ENCODE data around the gene HSD17B12. TPM values are rescaled to one million over a fixed set of nuclear protein-coding genes. Genes with fewer than 3 reads are reported as not detected.

Gene HSD17B12
- total RNA-seq, 1 donor from 2014 or later: 40.7 TPM

DNA sequence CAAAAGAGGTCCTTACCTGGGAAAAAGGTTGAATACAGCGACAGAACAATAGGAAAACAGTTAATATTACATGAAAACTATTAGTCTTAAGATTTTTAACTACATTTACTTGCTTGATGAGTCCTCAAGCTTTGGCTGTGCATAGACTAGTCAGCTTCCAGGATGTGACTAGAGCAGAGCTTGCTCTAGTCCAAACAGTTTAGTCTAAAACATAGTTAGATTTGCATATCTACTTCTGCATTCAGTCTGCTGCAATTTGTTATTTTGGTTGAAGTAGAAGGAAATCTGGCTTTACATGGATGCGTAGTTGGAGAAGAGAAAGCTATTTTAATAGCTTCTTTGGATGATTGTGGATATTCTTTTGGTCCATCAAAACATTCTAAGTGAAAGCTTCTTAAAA, 104.8 kb downstream of the HSD17B12 start:
- Histone ChIP-seq H3K9me3 (ENCODE audit: control insufficient read depth in 3 of 3, low read length in 3 of 3) (no peaks in the 10 kb centered on the region), H3K4me3 (ENCODE audit: low read length in 3 of 3) (no peak overlapping the region), H3K4me1 (ENCODE audit: control insufficient read depth in 3 of 3, insufficient read depth in 3 of 3, low read length in 3 of 3) (peaks cover 0 to 11% (median 9%) of the 10 kb centered on the region in 3 donors), H3K9ac (ENCODE audit: low read depth in 1 of 3, low read length in 3 of 3) (no peak overlapping the region), H3K36me3 (ENCODE audit: control insufficient read depth in 3 of 3, insufficient read depth in 3 of 3, low read length in 3 of 3) (no peaks in the 10 kb centered on the region), H3K27me3 (ENCODE audit: control insufficient read depth in 3 of 3, insufficient read depth in 3 of 3, low read length in 3 of 3) (no peaks in the 10 kb centered on the region), H3K27ac (ENCODE audit: low read depth, low read length) (no peak overlapping the region)

DNA sequence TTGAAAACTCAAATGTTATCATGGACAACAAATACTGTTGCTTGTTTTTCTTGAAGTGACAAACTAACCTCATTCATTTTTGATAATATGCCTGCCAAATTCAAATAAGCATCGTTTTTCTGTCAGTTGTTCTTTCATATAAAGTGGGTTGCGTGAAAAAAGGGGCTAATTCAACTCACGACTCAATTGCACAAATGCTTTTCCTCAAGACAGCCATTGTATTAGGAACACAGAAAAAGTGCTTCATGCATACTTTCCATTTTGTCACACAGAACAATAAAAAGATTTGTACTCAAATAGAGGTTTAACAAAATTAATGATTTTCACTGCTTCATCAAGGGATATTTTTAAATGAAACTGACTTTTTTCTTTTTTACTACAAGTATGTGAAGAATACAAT, 105.5 kb downstream of the HSD17B12 start:
- H3K9ac ChIP-seq (ENCODE audit: low read depth in 1 of 3, low read length in 3 of 3): no peak overlapping the region
- H3K27ac ChIP-seq (ENCODE audit: low read depth, low read length): no peak overlapping the region
- no peaks in the 10 kb centered on the region for H3K9me3 ChIP-seq (ENCODE audit: control insufficient read depth in 3 of 3, low read length in 3 of 3)
- H3K4me3 ChIP-seq (ENCODE audit: low read length in 3 of 3): no peak overlapping the region
- H3K27me3 ChIP-seq (ENCODE audit: control insufficient read depth in 3 of 3, insufficient read depth in 3 of 3, low read length in 3 of 3): no peaks in the 10 kb centered on the region
- no peaks in the 10 kb centered on the region for H3K36me3 ChIP-seq (ENCODE audit: control insufficient read depth in 3 of 3, insufficient read depth in 3 of 3, low read length in 3 of 3)
- peaks cover 0 to 13% (median 10%) of the 10 kb centered on the region in 3 donors for H3K4me1 ChIP-seq (ENCODE audit: control insufficient read depth in 3 of 3, insufficient read depth in 3 of 3, low read length in 3 of 3)

GRCh38 chr11:43787824-43788223, 107.3 kb downstream of the HSD17B12 start:
- Histone ChIP-seq H3K4me3 (ENCODE audit: low read length in 3 of 3) (no peak overlapping the region), H3K36me3 (ENCODE audit: control insufficient read depth in 3 of 3, insufficient read depth in 3 of 3, low read length in 3 of 3) (no peaks in the 10 kb centered on the region), H3K9me3 (ENCODE audit: control insufficient read depth in 3 of 3, low read length in 3 of 3) (no peaks in the 10 kb centered on the region), H3K4me1 (ENCODE audit: control insufficient read depth in 3 of 3, insufficient read depth in 3 of 3, low read length in 3 of 3) (peaks cover 0 to 13% (median 10%) of the 10 kb centered on the region in 3 donors), H3K9ac (ENCODE audit: low read depth in 1 of 3, low read length in 3 of 3) (no peak overlapping the region), H3K27me3 (ENCODE audit: control insufficient read depth in 3 of 3, insufficient read depth in 3 of 3, low read length in 3 of 3) (no peaks in the 10 kb centered on the region), H3K27ac (ENCODE audit: low read depth, low read length) (no peak overlapping the region)

DNA sequence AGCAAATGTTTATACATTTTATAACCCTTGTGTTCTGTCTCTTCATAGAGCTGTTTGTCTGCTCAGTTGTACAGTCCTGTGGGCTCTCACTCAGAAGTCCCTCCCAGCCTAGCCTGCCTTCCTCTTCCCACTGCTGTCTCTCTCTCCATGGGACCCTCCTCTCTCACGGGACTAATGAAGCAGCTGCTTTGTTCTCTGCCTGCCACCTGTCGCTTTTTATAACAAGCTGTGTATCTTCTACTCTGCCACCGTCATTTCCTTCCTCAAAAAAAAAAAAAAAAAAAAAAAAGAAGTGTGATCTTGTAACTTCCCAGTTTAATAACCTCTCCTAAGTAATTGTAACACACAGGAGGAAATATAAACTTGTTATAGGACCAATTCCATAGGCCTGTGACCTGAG, 107.9 kb downstream of the HSD17B12 start:
- H3K36me3 ChIP-seq (ENCODE audit: control insufficient read depth in 3 of 3, insufficient read depth in 3 of 3, low read length in 3 of 3): no peaks in the 10 kb centered on the region
- H3K27ac ChIP-seq (ENCODE audit: low read depth, low read length): no peak overlapping the region
- H3K27me3 ChIP-seq (ENCODE audit: control insufficient read depth in 3 of 3, insufficient read depth in 3 of 3, low read length in 3 of 3): no peaks in the 10 kb centered on the region
- no peak overlapping the region for H3K4me3 ChIP-seq (ENCODE audit: low read length in 3 of 3)
- H3K9me3 ChIP-seq (ENCODE audit: control insufficient read depth in 3 of 3, low read length in 3 of 3): no peaks in the 10 kb centered on the region
- H3K9ac ChIP-seq (ENCODE audit: low read depth in 1 of 3, low read length in 3 of 3): no peak overlapping the region
- H3K4me1 ChIP-seq (ENCODE audit: control insufficient read depth in 3 of 3, insufficient read depth in 3 of 3, low read length in 3 of 3): peaks cover 0 to 13% (median 10%) of the 10 kb centered on the region in 3 donors

DNA sequence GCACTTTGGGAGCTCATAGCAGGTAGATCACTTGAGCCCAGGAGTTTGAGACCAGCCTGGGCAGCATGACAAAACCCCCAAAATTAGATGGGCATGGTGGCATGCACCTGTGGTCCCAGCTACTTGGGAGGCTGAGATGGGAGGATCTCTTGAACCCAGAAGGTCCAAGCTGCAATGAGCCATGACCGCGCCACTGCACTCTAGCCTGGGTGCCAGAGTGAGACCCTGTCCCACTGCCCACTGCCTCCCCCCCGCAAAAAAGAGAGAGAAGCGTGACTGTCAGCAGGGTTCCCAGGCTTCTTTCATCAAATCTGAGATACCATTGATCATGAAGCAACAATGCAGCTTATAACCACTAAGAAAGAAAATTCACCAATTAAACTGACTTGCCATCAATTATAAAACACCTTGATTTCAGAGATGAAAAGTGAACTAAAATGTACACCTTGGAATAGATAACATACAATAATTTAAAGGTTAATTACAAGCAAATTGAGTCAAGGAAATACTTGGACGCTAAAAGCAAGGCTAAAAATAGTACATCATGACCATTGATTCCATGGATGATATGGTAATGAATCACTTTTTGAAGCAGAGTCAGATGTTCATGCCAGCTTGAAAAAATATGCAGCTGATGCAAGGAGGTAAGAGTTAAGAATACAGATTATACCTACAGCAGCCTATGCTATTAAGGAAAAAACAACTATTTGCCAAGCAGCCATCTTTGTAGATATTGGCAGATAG, 109.3 kb downstream of the HSD17B12 start:
- Histone ChIP-seq H3K4me1 (ENCODE audit: control insufficient read depth in 3 of 3, insufficient read depth in 3 of 3, low read length in 3 of 3) (peaks cover 0 to 13% (median 10%) of the 10 kb centered on the region in 3 donors), H3K9ac (ENCODE audit: low read depth in 1 of 3, low read length in 3 of 3) (no peak overlapping the region), H3K27ac (ENCODE audit: low read depth, low read length) (no peak overlapping the region), H3K36me3 (ENCODE audit: control insufficient read depth in 3 of 3, insufficient read depth in 3 of 3, low read length in 3 of 3) (no peaks in the 10 kb centered on the region), H3K4me3 (ENCODE audit: low read length in 3 of 3) (no peak overlapping the region), H3K9me3 (ENCODE audit: control insufficient read depth in 3 of 3, low read length in 3 of 3) (no peaks in the 10 kb centered on the region), H3K27me3 (ENCODE audit: control insufficient read depth in 3 of 3, insufficient read depth in 3 of 3, low read length in 3 of 3) (no peaks in the 10 kb centered on the region)

DNA sequence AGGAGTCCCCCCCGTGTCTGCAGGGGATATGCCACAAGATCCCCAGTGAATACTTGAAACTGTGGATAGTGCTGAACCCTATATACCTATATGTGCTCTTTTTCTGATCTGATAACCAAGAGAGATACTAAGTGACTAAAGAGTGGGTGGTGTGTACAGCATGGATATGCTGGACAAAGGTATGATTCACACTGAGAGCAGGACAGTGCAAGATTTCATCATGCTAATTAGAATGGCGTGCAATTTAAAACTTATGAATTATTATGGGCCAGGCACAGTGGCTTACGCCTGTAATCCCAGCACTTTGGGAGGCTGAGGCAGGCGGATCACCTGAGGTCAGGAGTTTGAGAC, 109.9 kb downstream of the HSD17B12 start:
- H3K9me3 ChIP-seq (ENCODE audit: control insufficient read depth in 3 of 3, low read length in 3 of 3): no peaks in the 10 kb centered on the region
- H3K36me3 ChIP-seq (ENCODE audit: control insufficient read depth in 3 of 3, insufficient read depth in 3 of 3, low read length in 3 of 3): no peaks in the 10 kb centered on the region
- no peak overlapping the region for H3K27ac ChIP-seq (ENCODE audit: low read depth, low read length)
- no peak overlapping the region for H3K9ac ChIP-seq (ENCODE audit: low read depth in 1 of 3, low read length in 3 of 3)
- peaks cover 0 to 13% (median 10%) of the 10 kb centered on the region in 3 donors for H3K4me1 ChIP-seq (ENCODE audit: control insufficient read depth in 3 of 3, insufficient read depth in 3 of 3, low read length in 3 of 3)
- no peaks in the 10 kb centered on the region for H3K27me3 ChIP-seq (ENCODE audit: control insufficient read depth in 3 of 3, insufficient read depth in 3 of 3, low read length in 3 of 3)
- H3K4me3 ChIP-seq (ENCODE audit: low read length in 3 of 3): no peak overlapping the region

DNA sequence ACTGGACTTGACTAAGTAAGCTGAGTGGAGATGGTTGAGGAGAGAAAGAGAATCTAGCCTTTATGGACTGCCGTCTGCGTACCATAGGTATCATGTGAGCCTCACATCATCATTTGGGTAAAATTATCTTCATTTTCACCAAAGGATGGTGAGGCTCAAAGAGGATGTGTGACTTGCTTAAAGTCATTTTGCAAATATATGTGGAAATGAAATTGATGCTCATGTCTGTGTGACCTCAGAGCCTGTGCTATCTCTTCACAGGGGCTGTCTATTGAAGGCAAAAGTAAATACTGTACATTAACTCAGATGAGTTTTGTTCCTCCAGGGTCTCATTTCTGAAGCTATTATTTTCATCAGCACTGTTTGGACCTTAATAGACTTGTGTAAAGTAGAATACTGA, 116.8 kb downstream of the HSD17B12 start:
- H3K4me3 ChIP-seq (ENCODE audit: low read length in 3 of 3): no peak overlapping the region
- H3K36me3 ChIP-seq (ENCODE audit: control insufficient read depth in 3 of 3, insufficient read depth in 3 of 3, low read length in 3 of 3): peaks cover 0 to 3% (median 0%) of the 10 kb centered on the region in 3 donors
- no peak overlapping the region for H3K9ac ChIP-seq (ENCODE audit: low read depth in 1 of 3, low read length in 3 of 3)
- no peaks in the 10 kb centered on the region for H3K27me3 ChIP-seq (ENCODE audit: control insufficient read depth in 3 of 3, insufficient read depth in 3 of 3, low read length in 3 of 3)
- no peaks in the 10 kb centered on the region for H3K9me3 ChIP-seq (ENCODE audit: control insufficient read depth in 3 of 3, low read length in 3 of 3)
- H3K27ac ChIP-seq (ENCODE audit: low read depth, low read length): no peak overlapping the region
- no peaks in the 10 kb centered on the region for H3K4me1 ChIP-seq (ENCODE audit: control insufficient read depth in 3 of 3, insufficient read depth in 3 of 3, low read length in 3 of 3)

- H3K4me3 ChIP-seq (ENCODE audit: low read length in 3 of 3): no peak overlapping the region
- H3K9me3 ChIP-seq (ENCODE audit: control insufficient read depth in 3 of 3, low read length in 3 of 3): no peaks in the 10 kb centered on the region
- H3K36me3 ChIP-seq (ENCODE audit: control insufficient read depth in 3 of 3, insufficient read depth in 3 of 3, low read length in 3 of 3): peaks cover 0 to 3% (median 0%) of the 10 kb centered on the region in 3 donors
- H3K4me1 ChIP-seq (ENCODE audit: control insufficient read depth in 3 of 3, insufficient read depth in 3 of 3, low read length in 3 of 3): no peaks in the 10 kb centered on the region
- H3K27ac ChIP-seq (ENCODE audit: low read depth, low read length): no peak overlapping the region
- no peak overlapping the region for H3K9ac ChIP-seq (ENCODE audit: low read depth in 1 of 3, low read length in 3 of 3)
- H3K27me3 ChIP-seq (ENCODE audit: control insufficient read depth in 3 of 3, insufficient read depth in 3 of 3, low read length in 3 of 3): no peaks in the 10 kb centered on the region
Measured at GRCh38 chr11:43797866-43798265, 117.3 kb downstream of the HSD17B12 start.

- Histone ChIP-seq H3K27ac (ENCODE audit: low read depth, low read length) (no peak overlapping the region), H3K9me3 (ENCODE audit: control insufficient read depth in 3 of 3, low read length in 3 of 3) (no peaks in the 10 kb centered on the region), H3K36me3 (ENCODE audit: control insufficient read depth in 3 of 3, insufficient read depth in 3 of 3, low read length in 3 of 3) (peaks cover 0 to 3% (median 0%) of the 10 kb centered on the region in 3 donors), H3K4me1 (ENCODE audit: control insufficient read depth in 3 of 3, insufficient read depth in 3 of 3, low read length in 3 of 3) (no peaks in the 10 kb centered on the region), H3K4me3 (ENCODE audit: low read length in 3 of 3) (no peak overlapping the region), H3K27me3 (ENCODE audit: control insufficient read depth in 3 of 3, insufficient read depth in 3 of 3, low read length in 3 of 3) (no peaks in the 10 kb centered on the region), H3K9ac (ENCODE audit: low read depth in 1 of 3, low read length in 3 of 3) (no peak overlapping the region)
Measured at GRCh38 chr11:43802509-43802908, 122.0 kb downstream of the HSD17B12 start.

DNA sequence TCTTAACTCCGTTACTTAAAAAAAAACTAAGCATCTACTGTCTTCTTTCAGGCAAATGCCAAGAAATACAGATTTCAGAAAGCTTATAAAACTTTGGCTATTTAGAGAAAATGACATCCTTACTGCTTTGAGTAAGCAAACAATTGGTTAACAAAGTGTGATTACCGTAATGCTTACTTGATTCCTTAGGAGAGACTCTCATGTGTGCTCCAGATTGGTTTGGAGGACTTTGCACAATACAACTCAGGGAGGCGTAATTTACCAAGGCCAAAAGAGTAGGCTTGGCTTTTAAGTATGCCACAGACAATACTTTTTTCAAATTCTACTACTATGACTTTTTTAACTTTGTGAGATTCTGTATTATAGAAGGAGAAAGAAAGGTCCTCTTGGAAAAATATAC, 123.2 kb downstream of the HSD17B12 start:
- Histone ChIP-seq H3K27me3 (ENCODE audit: control insufficient read depth in 3 of 3, insufficient read depth in 3 of 3, low read length in 3 of 3) (no peaks in the 10 kb centered on the region), H3K4me3 (ENCODE audit: low read length in 3 of 3) (no peak overlapping the region)

More for the DNA sequence above, 123.2 kb downstream of the HSD17B12 start:
- H3K9ac ChIP-seq (ENCODE audit: low read depth in 1 of 3, low read length in 3 of 3): no peak overlapping the region
- H3K4me1 ChIP-seq (ENCODE audit: control insufficient read depth in 3 of 3, insufficient read depth in 3 of 3, low read length in 3 of 3): no peaks in the 10 kb centered on the region
- no peaks in the 10 kb centered on the region for H3K9me3 ChIP-seq (ENCODE audit: control insufficient read depth in 3 of 3, low read length in 3 of 3)
- H3K27ac ChIP-seq (ENCODE audit: low read depth, low read length): no peak overlapping the region
- H3K36me3 ChIP-seq (ENCODE audit: control insufficient read depth in 3 of 3, insufficient read depth in 3 of 3, low read length in 3 of 3): peaks cover 0 to under 1% (median 0%) of the 10 kb centered on the region in 3 donors
